ENCODE measurements around the gene FOXD3.

The FOXD3 gene

GRCh38 chr1:63359561-63359960 lies 37.2 kb downstream of the FOXD3 start:
- TF ChIP-seq CTCF (IDR thresholded peaks at IDR 0.05; ENCODE audit: extremely low read depth, insufficient read depth, missing control alignments) = no peak
- in situ Hi-C loops (cut with MboI; ENCODE audit: low pct_unique_long_range_greater_than_20kb, low sequenced_read_pairs, unreplicated experiment) = no loop called here
- no peak for DNase-seq (ENCODE audit: low spot score)

GRCh38 chr1:63362073-63362472 lies 39.7 kb downstream of the FOXD3 start:
- in situ Hi-C loops (cut with MboI; ENCODE audit: low pct_unique_long_range_greater_than_20kb, low sequenced_read_pairs, unreplicated experiment) = no loop called here
- no peak for TF ChIP-seq CTCF (IDR thresholded peaks at IDR 0.05; ENCODE audit: extremely low read depth, insufficient read depth, missing control alignments)
- DNase-seq (ENCODE audit: low spot score) = no peak

- in situ Hi-C loops (cut with MboI; ENCODE audit: low pct_unique_long_range_greater_than_20kb, low sequenced_read_pairs, unreplicated experiment) = no loop called here
- no peak for DNase-seq (ENCODE audit: low spot score)
- TF ChIP-seq CTCF (IDR thresholded peaks at IDR 0.05; ENCODE audit: extremely low read depth, insufficient read depth, missing control alignments) = no peak
Observed at GRCh38 chr1:63362578-63362977, 40.2 kb downstream of the FOXD3 start.

- in situ Hi-C loops (cut with MboI; ENCODE audit: low pct_unique_long_range_greater_than_20kb, low sequenced_read_pairs, unreplicated experiment) = no loop called here
- no peak for TF ChIP-seq CTCF (IDR thresholded peaks at IDR 0.05; ENCODE audit: extremely low read depth, insufficient read depth, missing control alignments)
- no peak for DNase-seq (ENCODE audit: low spot score)
Observed at GRCh38 chr1:63363014-63363413, 40.6 kb downstream of the FOXD3 start.

- in situ Hi-C loops (cut with MboI; ENCODE audit: low pct_unique_long_range_greater_than_20kb, low sequenced_read_pairs, unreplicated experiment) = no loop called here
- no peak for TF ChIP-seq CTCF (IDR thresholded peaks at IDR 0.05; ENCODE audit: extremely low read depth, insufficient read depth, missing control alignments)
- no peak for DNase-seq (ENCODE audit: low spot score)
Observed at GRCh38 chr1:63366908-63367214, 44.5 kb downstream of the FOXD3 start.

GRCh38 chr1:63367215-63368103 lies 45.1 kb downstream of the FOXD3 start, which contains the start of gene ALG6:
Gene ALG6 (plus strand): TSS chr1:63367627. CDS start chr1:63370978, 3,351 bp downstream.
- in situ Hi-C loops (cut with MboI; ENCODE audit: low pct_unique_long_range_greater_than_20kb, low sequenced_read_pairs, unreplicated experiment) = no loop called here
- peak; percentile 22 for TF ChIP-seq CTCF (IDR thresholded peaks at IDR 0.05; ENCODE audit: extremely low read depth, insufficient read depth, missing control alignments)
- peak; percentile 98 for DNase-seq (ENCODE audit: low spot score)
